GM18909 (cell line): Measurements from ENCODE around the gene BCAR3.

Experiments
- ATAC-seq: cut with Tn5 transposase; IDR thresholded peaks from one replicate; pipeline ENCODE4 v1.9.1; 2021; ENCODE audit warnings: mild to moderate bottlenecking; ENCODE audit not compliant: unreplicated experiment, poor library complexity

BCAR3 gene

DNA sequence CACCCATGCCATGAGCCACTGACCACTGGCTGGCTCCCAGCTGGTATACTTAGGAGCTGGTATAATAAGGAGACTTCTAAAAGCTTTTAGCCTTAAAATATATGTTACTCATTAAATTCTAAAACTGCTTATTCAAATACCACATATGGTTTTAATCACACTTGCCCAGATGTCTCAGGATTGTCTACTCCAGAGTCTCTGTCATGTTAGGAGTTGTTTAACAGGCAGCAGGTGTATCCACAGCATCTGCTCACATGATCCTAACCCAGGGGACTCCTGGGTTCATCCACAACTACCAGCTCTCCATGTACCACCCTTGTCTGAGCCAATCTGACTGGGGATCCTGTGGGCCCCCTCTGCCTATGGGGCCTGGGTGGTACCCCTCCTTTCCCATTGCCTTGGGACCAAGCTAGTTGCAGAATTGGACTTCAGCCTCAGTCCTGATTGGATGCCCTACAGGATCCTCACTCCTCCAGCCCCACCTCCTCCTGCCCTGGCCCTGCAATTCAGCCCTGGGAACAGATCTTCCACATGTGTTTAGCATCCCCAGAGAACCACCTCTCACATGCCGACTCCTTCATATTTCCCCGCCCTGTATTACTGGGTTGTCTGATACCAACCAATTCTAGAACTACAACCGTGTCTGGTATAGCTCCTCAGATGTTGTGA is 61.3 kb downstream of the BCAR3 start:
- ATAC-seq = no peak

DNA sequence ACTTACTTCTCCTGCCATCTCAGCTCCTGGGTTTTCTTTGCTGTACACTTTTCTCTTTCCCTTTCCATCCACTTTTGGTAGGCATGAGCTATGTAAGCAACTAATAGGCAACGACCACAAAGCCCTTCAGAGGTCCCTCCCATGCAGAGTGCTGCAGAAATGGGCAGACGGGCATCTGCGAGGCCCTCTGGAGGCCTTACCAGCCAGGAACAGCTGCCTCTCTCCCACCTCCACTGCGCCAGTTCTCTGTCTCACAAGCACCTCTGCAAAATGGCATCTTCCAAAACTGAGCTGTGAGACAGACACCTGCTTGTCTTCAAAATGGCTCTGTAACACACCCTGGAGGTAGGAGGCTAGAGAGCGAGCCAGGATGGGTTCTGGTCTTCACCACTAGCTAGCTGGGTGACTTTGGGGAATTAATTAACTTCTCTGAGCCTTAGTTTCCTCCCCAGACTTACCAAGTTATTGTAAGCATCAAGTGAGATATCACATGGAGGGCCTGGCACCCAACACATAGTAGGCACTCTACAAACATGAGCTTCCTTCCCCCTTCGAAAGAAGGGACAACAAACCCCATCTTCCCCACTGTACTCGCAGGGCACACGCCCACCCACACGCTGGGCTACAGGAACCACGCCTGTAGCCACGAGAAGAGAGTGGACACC is 62.0 kb downstream of the BCAR3 start:
- ATAC-seq = no peak

DNA sequence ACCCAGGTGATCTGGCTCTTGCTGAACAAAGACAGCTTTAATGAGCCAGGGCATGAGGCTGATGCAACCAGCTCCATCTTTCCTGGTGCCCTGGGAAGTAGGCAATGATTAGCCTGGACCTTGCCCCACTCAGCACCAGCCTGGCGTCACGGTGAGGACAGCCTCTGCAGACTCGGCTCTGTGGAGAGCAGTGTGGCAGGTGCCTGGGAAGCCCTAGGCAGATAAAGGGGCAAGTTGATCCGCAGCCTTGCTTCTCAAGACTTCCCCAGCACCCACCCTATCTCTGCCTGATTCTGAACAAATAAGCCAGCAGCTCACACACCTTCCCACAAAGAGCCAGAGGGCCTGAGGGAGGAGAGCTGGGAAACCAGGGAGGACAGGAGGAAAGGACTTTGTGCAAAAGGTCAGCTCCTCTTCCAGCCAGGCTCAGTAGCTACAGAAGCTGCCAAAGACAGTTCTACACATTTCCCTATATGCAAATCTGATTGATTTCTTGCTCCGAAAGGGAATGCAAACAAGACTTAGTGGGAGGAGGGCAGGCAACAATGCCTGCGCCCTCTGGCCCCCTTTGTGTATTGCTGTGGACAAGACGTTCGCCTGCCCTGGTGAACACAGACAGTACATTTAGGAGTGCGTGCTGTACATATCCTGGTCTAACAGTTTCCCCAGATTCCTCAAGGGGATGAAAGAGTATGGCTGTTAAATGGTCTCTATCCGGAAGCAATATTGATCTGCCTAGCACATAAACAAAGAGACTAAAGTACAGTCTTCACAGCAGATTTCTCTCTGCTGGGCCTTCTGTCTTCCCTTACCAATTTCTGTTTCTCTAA is 63.8 kb downstream of the BCAR3 start:
- ATAC-seq = no peak

DNA sequence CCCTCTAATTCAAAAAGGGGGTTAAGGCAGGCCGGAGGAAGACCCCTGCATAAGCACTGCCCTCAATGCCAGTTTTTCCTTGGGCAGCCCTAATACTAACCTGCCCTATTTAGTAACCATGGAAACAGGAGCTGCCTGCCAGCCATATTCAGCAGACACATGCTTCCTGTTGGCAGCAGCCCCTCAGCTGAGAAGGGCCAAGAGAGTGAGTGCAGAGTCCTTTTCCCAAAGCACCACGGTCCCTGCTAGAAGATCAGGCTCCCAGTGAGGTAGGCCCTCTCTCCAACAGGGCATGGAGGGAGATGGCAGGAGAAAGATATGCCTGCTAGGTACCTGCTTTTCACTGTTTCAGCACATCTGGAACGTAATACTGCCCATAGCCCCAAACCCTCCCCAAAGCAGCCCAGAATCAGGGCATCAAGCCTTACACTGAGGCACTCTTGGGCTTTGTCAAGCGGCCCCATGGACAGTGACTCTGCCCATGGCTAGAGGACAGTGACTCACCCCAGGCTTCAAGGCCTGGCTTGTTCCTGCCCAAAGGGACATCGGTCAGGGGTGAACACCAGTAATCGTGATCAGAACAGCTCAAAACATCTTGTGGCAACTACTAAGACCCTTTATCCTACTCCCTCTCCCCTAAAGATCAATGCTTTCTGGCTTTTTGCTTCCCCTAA is 64.5 kb downstream of the BCAR3 start:
- no peak for ATAC-seq

DNA sequence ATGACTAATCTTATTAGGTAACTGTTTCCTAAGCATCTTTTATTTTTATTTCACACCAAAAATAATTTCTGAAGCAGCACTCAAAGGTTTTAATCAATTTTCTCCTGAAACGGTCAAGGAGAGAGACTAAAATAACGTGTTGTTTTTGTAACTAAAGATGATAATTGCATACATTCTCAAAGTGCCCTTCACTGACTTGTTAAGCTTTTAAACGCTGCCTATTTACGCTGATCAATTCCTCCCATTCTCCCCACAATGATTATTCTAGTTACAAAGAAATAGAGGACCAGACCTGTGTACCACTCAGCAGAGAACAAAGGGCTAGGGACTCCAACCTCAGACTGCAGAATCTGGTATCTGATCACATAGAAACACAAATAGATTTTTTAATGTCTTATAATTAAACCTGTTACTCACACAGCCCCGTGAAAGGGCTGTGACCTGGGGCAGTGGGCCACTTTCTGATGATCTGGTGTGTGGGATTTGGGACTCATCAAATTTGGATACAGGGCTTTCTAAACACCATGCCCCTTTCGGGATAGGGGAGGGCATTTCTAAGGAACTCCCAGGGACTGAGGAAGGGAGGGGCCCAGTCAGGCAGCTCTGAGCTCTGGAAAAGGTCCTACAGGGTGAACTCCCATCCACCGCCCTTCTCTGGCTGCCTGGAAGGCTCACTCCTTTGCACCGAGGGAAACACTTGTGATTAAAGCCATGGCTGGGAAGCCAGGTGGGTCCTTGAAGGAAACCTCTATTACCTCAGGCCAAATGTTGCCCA is 65.2 kb downstream of the BCAR3 start:
- no peak for ATAC-seq

DNA sequence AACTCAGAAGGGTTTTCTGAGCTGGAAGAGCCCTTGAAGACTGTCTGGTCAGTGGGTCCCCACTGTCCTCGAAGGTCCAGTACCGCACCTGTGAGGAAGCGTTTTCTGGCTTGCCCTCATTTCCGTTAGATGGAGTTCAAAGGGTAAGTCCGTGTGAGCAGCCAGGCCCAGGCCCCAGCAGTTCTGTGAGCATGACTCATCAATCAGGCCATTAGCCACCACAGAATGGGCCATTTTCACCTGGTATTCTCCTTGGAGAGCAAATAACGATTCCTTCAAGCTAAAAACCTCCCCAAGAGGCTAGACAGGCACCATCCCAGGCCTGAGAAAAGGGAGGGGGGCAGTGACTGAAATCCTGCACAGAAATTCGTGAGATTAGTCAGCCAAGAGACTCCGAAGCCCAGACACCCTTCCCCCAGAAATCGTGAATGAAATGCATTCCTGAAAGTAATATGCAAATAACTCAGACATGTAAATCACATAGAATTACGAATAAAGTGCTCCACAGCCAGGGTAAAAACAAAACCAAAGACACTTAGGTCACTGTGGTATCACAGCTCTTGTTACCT is 66.0 kb downstream of the BCAR3 start:
- peak; percentile 81 for ATAC-seq

DNA sequence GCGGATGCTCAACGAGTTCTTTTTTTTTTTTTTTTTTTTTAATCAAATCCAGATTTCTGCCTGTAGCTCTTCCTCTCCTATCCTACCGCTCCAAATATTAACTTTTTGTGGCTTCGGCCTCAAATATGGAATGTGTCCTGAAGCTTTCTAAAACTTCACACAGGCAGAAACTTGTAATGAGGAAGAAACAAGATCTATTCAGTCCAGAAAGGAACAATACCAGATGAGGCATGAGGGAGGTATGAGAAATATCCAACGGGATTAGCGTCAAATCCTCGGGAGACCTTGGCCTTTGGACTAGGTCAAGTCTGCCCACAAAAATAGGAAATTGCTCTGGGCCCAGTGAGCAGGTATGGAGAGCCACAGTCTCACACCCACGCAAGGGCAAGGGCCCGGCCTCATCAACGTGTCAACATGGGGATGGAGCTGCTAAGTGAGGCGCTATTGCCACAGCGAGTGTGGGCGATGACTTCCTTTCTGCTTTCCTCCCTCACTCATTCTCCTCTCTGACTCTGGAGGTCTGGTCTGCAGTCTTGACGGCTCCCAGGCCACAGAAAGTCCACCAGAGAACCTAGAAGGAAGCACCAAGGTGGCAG is 66.6 kb downstream of the BCAR3 start:
- ATAC-seq = peak; percentile 58

DNA sequence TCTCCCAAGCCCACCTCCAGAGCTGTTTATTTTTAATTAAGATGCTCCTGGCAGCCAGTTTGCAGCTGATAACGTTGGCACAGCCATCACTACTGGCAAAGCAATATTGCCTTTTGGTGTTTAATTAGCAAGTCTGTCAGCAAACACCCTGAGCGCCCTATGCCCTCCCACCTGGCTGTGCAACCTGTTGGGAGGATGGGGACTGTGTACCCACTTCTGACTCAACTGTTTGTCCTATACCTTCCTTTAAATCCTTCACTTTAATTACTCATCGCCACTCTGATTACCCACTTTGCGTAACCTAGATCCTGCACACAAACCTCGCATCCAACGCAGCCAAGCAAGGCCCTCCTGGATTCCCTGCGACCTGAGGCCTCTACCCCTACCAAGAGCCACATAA is 67.1 kb downstream of the BCAR3 start:
- no peak for ATAC-seq

DNA sequence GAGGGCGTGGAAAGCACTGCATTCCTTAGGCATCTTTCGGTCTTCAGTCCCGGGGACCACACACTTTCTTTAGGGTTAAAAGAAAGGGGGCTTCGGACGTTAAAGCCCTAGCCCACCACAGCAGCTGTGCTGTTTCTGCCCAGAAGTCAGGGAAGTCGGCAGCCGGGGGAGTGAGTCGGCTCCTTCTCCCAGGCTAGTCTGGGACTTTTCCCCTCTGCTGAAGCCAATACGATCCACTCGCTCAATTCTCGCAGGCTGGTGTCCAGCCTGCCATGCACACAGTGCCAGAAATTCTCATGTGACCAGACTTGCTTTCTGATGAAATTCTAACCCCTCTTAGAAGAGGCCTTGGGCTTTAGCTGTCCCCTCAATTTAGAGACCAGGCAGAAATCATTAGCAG is 67.7 kb downstream of the BCAR3 start:
- ATAC-seq = no peak

DNA sequence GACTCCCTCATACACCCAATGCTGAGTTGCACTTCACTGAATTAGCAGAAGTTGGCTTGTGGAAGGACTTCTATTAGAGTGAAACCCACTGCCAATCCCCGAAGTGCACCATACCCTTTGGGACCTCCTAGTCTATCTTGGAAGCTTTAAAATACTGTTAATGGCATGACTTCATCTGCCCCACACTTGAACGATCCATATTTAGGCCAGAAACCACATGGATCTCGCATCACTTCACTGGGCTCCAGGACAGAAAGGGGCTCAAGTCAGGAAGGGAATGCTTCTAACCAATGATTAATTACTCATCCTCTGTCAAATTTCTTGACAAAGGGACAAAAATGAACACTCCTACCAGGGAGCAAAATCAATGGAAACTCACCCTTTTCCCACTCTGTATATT is 69.1 kb downstream of the BCAR3 start:
- no peak for ATAC-seq

DNA sequence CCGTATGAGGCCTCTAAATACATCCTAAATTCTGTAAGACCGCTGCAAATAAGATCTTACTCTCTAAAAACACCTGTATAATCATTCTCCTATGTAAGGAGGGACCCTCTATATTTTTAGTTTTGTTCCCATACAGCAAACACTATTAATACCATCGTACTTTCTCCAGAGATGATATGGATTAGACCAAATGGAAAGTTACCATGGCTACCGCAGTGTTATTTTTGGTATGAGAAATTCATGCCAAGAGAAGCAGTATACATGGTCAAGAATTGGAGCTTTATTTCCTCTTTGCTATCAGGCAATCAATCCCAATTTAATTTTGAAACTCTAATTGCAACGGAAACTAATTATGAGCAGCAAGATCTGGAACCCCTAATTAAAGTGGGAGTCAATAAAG is 70.0 kb downstream of the BCAR3 start:
- ATAC-seq = no peak

DNA sequence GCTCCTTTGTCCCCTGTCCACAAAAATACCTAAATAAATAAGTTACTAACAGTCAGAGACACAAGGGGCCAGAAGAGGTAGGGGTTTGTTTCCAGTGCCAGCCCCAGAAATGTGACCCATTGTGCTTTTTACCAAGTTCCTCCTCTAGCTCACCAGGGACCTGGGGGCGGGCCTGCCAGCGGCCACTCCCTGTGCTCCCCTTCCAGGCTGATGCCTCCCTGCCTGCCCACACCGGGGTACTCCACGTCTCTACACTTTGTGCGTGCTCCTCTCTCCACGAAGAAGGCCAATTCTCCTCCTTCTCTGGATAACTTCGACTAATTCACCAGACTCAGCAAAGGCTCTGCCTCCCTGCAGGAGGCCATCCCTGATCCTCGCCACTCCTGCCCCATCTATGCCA is 72.1 kb downstream of the BCAR3 start:
- no peak for ATAC-seq

DNA sequence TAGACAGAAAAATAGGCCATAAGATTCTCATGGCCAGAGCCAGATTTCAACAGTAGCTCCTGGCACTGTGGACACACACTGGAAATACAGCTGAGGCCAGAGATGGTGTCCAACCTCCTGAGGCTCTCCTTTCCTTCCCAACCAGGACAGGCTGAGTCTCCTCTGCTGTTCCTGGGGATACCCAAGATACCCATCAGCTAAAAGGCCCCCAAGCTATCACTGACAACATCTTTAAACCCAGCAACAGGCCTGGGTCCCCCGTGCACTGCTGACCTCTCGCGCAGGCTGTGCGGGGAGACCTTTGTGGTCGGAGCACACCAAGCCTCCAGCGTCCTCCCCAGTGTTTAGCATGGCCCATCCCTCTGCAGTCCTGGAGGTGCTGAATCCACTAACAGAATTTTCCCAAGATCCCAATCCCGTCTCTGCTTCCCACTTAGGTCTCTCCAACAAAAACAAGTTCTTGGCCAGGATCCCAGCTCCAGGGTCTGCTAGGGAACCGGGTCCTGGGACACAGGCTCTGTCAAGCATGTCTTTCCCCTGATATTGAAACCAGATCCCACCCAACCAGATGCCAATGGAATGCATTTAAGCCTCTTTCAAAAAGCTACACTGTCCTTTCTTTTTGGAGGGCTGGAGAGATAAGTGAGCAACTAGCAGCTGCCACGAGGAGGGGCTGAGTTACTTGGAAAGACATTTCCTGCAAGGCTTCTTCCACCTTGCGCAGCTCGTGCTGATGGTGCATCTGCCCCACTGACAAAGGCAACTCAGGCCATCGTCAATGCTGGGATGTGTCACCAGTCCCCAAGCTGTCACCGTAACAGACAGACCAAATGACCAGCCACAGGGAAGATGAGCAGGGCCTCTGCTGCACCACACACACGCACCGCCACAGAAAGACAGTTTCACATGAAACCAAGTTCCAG is 73.2 kb downstream of the BCAR3 start:
- peak; percentile 39 for ATAC-seq

DNA sequence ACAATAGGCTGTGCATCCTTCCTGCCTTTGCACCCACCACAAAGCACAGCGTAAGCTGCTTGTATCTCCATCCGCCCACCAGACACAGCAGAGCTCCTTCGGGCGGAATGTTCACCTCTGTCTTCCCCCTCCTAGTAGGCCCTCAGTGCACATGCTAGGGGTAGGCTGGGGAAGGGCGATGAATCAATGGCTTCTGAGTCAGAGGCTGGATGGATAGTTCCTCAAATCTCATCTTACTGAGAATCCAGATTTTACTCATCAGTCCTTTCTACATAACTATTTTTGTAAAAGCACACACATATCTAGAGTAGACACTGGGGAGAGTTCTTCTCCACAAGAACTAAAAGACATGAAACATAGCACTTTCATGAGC is 73.8 kb downstream of the BCAR3 start:
- peak; percentile 95 for ATAC-seq

DNA sequence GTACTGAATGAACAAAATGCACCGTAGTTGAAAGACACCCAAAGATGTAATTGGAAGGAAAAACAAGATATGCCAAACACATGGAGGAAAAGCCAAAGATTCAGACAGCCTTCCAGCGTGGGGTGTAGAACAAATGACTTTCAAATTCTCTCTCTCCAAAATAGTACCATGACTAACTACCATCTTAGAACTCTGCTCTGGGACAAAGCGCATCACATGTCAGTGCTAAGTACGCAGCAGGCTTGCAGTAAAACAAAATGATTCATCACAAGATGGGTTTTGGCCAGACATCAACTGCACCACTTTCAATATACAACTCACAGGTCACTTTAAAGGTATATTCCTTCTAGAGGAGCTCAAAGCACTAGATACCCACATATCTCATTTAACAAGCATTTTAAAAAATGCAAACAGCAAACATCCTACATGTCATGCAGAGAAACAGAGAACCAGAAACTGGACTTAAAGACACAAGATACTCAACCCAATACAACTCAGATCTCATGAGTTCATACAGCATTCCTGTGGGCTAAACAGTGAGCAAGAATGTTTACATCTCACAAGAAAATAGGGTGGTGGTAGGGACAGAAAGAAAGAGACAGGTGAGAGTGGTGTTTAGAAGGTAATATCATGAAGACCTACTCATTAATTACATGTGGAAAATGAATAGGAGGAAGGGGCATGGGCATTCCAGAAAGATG is 75.7 kb downstream of the BCAR3 start:
- ATAC-seq = no peak

DNA sequence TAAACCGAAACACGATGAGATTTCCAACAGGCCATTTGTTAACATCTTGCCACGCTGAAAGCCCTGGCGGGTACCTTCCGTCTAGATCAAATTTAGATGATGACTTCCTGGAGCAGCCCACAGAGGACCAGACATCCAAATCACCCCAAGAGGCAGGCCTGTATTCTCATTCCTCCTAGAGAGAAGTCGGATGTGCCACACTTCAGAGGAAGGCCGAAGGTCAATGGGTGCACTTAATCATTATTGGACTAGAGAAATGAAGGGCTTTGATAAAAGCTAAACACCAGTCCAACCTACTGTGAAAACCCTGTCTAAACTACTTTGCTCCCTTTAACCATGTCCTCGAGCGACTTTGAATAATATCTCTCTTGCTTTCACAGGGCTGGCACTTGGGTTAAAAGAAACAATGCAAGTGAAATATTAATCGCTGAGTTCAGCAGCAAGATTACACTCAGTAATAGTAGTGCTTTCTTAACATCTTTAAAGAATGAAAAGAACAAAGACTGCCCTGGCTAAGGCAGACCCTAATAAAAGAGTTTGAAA is 76.5 kb downstream of the BCAR3 start:
- no peak for ATAC-seq

DNA sequence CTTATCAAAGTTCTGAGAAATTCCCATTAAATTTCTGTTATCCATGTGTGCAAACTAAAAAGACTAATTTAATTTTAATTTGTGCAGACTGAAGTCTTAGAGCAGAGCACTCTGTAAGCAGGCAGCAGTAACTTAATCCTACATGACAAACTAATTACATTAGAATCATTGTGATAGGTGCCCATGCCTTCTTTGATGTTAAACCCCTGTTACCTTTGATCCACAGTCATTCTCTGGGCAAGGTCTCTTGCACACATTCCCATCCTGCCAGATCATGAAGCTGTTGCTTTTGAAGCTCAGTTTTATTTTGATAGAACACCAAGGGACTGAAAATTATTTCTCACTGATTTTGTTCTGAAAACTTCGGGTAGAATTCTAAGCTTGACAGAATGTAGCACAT is 77.2 kb downstream of the BCAR3 start:
- no peak for ATAC-seq

DNA sequence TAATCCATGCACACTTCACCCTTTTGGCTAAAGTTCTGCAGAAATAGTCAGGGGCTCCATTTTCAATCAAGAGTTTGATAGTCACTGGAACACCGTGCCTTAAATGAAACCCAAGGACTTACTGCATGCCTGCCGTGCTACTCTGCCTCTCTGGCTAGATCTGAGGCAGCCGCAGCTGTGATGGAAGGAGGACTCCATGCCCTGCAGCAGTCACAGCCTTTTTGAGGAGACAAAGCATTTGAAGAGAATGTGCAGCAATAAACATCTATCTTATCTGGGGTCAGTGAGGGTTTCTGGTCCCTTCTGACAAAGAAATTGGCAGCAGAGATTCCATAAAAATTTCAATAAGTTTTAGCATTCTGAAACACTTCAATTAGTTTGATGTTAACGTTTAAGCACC is 78.0 kb downstream of the BCAR3 start:
- ATAC-seq = no peak
